Glutamatergic neuron (in vitro differentiated cells): ENCODE measurements around the gene AGA. TPM values are rescaled to one million over a fixed set of nuclear protein-coding genes. Genes with fewer than 3 reads are reported as not detected.

Source experiments
- DNase-seq: peaks from one replicate; pipeline ENCODE4 v3.0.0; 2022
- H3K27ac Mint-ChIP-seq: one replicate; pipeline ENCODE4 v1.8.0; 2020; ENCODE audit warnings: mild to moderate bottlenecking, mixed read lengths, inconsistent platforms; ENCODE audit not compliant: unreplicated experiment
- H3K27me3 Mint-ChIP-seq: one replicate; pipeline ENCODE4 v1.8.0; 2020; ENCODE audit warnings: mild to moderate bottlenecking, moderate library complexity, mixed read lengths, inconsistent platforms; ENCODE audit not compliant: unreplicated experiment
- H3K36me3 Mint-ChIP-seq: one replicate; pipeline ENCODE4 v1.8.0; 2020; ENCODE audit warnings: mild to moderate bottlenecking, mixed read lengths, inconsistent platforms; ENCODE audit not compliant: unreplicated experiment
- H3K4me1 Mint-ChIP-seq: one replicate; pipeline ENCODE4 v1.8.0; 2020; ENCODE audit warnings: mild to moderate bottlenecking, low read depth, mixed read lengths, inconsistent platforms; ENCODE audit not compliant: unreplicated experiment
- H3K4me3 Mint-ChIP-seq: one replicate; pipeline ENCODE4 v1.8.0; 2020; ENCODE audit warnings: mild to moderate bottlenecking, mixed read lengths, inconsistent platforms; ENCODE audit not compliant: unreplicated experiment
- H3K9me3 Mint-ChIP-seq: one replicate; pipeline ENCODE4 v1.8.0; 2020; ENCODE audit warnings: mild to moderate bottlenecking, moderate library complexity, mixed read lengths, inconsistent platforms; ENCODE audit not compliant: unreplicated experiment
- CTCF ChIP-seq: fragments of 200-600 bp; sonication (generic); IDR thresholded peaks from one replicate; pipeline ENCODE4 v1.5.0; 2021; ENCODE audit not compliant: partially characterized antibody, unreplicated experiment
- total RNA-seq: library from RNA; stranded (reverse); fragmentation: NEBNext Ultra II Directional; extraction: Animal tissue kit (Norgen Biotek cat#: 25700); gene quantifications from one replicate; pipeline ENCODE4 v1.2.1, GENCODE V29; 2021; ENCODE audit not compliant: unreplicated experiment

The AGA gene
- total RNA-seq, 1 donor from 2014 or later, result 7.4 TPM

GRCh38 chr4:177444911-177445736 is 2.9 kb upstream of the AGA start:
- Mint-ChIP-seq H3K27ac (peak overlapping the region; percentile 1), H3K27me3 (peaks cover 5% of the 10 kb centered on the region), H3K36me3 (no peaks in the 10 kb centered on the region), H3K9me3 (peaks cover 5% of the 10 kb centered on the region), H3K4me1 (peaks cover 17% of the 10 kb centered on the region), H3K4me3 (peak overlapping the region; percentile 31)
- no peak for TF ChIP-seq CTCF
- DNase-seq, result no peak

DNA sequence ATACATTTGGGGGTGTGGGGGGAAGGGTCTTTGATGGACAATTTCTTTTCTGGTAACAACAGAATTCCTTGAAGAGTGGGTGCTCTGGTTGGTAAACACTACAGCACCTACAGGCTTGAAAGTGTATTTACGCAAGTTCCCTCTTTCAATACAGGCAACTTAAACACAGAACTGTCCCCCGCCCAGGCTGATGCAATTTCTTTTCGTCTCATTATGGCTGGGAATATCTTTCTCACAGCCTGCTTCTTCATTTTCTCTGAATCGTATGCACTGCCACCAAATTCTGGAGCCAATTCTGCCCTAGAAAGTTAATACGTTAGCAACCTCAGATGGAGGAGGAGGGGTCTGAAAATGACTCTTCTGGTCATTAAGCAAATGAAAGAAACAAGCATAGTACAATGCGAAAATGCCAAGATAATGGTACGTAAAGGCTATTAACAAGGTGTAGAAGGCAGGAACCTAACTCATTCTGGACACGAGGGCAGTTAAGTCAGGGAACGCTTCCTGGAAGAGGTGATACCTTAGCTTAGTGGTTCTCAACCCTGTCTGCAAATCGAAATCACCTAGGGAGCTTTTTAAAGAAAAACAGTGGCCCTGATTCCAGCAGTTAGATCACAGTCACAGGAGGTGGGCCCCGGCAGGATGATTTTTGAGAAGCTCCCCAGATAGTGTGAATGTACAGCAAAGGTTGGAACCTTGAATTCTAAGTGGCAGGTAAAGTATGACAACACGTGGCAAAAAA is 1.0 kb downstream of the AGA start:
- peak; percentile 33 for TF ChIP-seq CTCF
- Mint-ChIP-seq H3K4me3 (peak overlapping the region; percentile 94), H3K4me1 (peaks cover 8% of the 10 kb centered on the region), H3K9me3 (peaks cover 5% of the 10 kb centered on the region), H3K27ac (peak overlapping the region; percentile 96), H3K36me3 (no peaks in the 10 kb centered on the region), H3K27me3 (peaks cover 3% of the 10 kb centered on the region)
- no peak for DNase-seq

GRCh38 chr4:177436456-177436855 is 5.8 kb downstream of the AGA start:
- no peak overlapping the region for H3K4me3 Mint-ChIP-seq
- peaks cover 4% of the 10 kb centered on the region for H3K4me1 Mint-ChIP-seq
- H3K36me3 Mint-ChIP-seq, result no peaks in the 10 kb centered on the region
- H3K27me3 Mint-ChIP-seq, result peaks cover 3% of the 10 kb centered on the region
- DNase-seq, result no peak
- TF ChIP-seq CTCF, result no peak
- H3K9me3 Mint-ChIP-seq, result no peaks in the 10 kb centered on the region
- H3K27ac Mint-ChIP-seq, result no peak overlapping the region

GRCh38 chr4:177434667-177435066 is 7.6 kb downstream of the AGA start:
- Mint-ChIP-seq H3K27ac (no peak overlapping the region), H3K4me3 (no peak overlapping the region), H3K36me3 (no peaks in the 10 kb centered on the region), H3K9me3 (no peaks in the 10 kb centered on the region), H3K27me3 (peaks cover 3% of the 10 kb centered on the region), H3K4me1 (no peaks in the 10 kb centered on the region)
- DNase-seq, result no peak
- TF ChIP-seq CTCF, result no peak

DNA sequence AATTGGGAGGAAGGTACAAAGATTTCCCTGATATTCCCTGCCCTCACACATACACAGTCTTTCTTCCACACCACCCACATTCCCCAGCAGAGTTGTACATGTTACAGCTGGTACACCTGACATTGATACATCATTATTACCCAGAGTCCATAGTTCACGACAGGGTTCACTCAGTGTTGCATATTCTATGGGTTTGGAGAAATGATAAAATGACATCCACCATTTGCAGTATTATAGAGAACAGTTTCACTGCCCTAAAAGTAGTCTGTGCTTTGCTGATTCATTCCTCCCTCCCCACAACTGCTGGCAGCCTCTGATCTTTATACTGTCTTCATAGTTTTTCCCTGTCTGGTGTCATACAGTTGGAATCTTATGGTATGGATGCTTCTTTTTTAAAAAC is 15.0 kb downstream of the AGA start:
- no peak for TF ChIP-seq CTCF
- no peaks in the 10 kb centered on the region for H3K9me3 Mint-ChIP-seq
- DNase-seq, result no peak
- no peak overlapping the region for H3K4me3 Mint-ChIP-seq
- no peaks in the 10 kb centered on the region for H3K27me3 Mint-ChIP-seq
- H3K4me1 Mint-ChIP-seq, result no peaks in the 10 kb centered on the region
- no peak overlapping the region for H3K27ac Mint-ChIP-seq
- H3K36me3 Mint-ChIP-seq, result no peaks in the 10 kb centered on the region
